HEK293 (cell line): Measurements from ENCODE around the gene C1orf21.

Experiments used
- CTCF ChIA-PET: fragments of 350-600 bp; formaldehyde crosslinking; extraction: SDS; loops from one replicate; lab custom pipeline; 2021; ENCODE audit warnings: antibody characterized with exemption; lab: Yijun Ruan, JAX
- POLR2A ChIA-PET: fragments of 300-600 bp; formaldehyde crosslinking; extraction: SDS; loops from one replicate; lab custom pipeline; 2020; ENCODE audit warnings: antibody characterized with exemption, inconsistent platforms; lab: Yijun Ruan, JAX
- H3K27ac ChIP-seq: fragments of 200-500 bp; sonication (Bioruptor generic); 2 replicates; pipeline ENCODE4 v1.5.1; 2014; ENCODE audit warnings: low read depth, low read length, control low read depth, inconsistent platforms; ENCODE audit errors: extremely low read depth
- H3K36me3 ChIP-seq, 2 experiments: fragments of 200-500 bp in 1 of 2; sonication (Bioruptor generic) in 1 of 2; 1 replicate in 1 of 2; 2 replicates in 1 of 2; pipeline ENCODE4 v1.5.1; 2014 to 2017; ENCODE audit warnings: inconsistent platforms in 2 of 2, low read length in 2 of 2; ENCODE audit not compliant: control insufficient read depth in 2 of 2, insufficient read depth in 1 of 2
- H3K4me1 ChIP-seq: fragments of 200-500 bp; sonication (Bioruptor generic); 2 replicates; pipeline ENCODE4 v1.5.1; 2014; ENCODE audit warnings: mild to moderate bottlenecking, low read length, inconsistent platforms; ENCODE audit not compliant: control insufficient read depth, insufficient read depth
- H3K4me3 ChIP-seq: 2 replicates; pipeline ENCODE4 v1.5.1; 2011; ENCODE audit warnings: low read depth, mild to moderate bottlenecking, control low read depth, low read length, moderate library complexity
- H3K9me3 ChIP-seq: fragments of 200-500 bp; sonication (Bioruptor generic); 2 replicates; pipeline ENCODE4 v1.5.1; 2014; ENCODE audit warnings: low read depth, low read length, inconsistent platforms; ENCODE audit not compliant: control insufficient read depth, insufficient read depth
- EGR2 ChIP-seq: fragments of 450-650 bp; formaldehyde crosslinking; IDR thresholded peaks from 2 replicates; pipeline ENCODE4 v1.5.1; 2016; ENCODE audit warnings: low read depth, missing biosample characterization, missing genetic modification characterization
- GLIS2 ChIP-seq: fragments of 450-650 bp; formaldehyde crosslinking; IDR thresholded peaks from 2 replicates; pipeline ENCODE4 v1.5.1; 2016; ENCODE audit warnings: missing biosample characterization, missing genetic modification characterization
- IKZF3 ChIP-seq: fragments of 450-650 bp; IDR thresholded peaks from 2 replicates; pipeline ENCODE4 v1.5.0; 2018; ENCODE audit warnings: missing biosample characterization, mild to moderate bottlenecking, missing genetic modification characterization, moderate library complexity
- MEIS1 ChIP-seq: sonication (generic); formaldehyde crosslinking; IDR thresholded peaks from 2 replicates; pipeline ENCODE4 v1.8.1; 2022; ENCODE audit warnings: missing genetic modification reagents, mild to moderate bottlenecking, borderline replicate concordance
- OVOL3 ChIP-seq: fragments of 450-650 bp; formaldehyde crosslinking; IDR thresholded peaks from 2 replicates; pipeline ENCODE4 v1.5.1; 2016; ENCODE audit warnings: missing biosample characterization, missing genetic modification characterization
- PBX3 ChIP-seq: sonication (generic); formaldehyde crosslinking; IDR thresholded peaks from 2 replicates; pipeline ENCODE4 v1.8.1; 2022; ENCODE audit warnings: mild to moderate bottlenecking, moderate library complexity, missing genetic modification reagents
- PRDM1 ChIP-seq: fragments of 450-650 bp; formaldehyde crosslinking; IDR thresholded peaks from 2 replicates; pipeline ENCODE4; 2016; ENCODE audit warnings: missing biosample characterization, missing genetic modification characterization
- PRDM4 ChIP-seq: fragments of 450-650 bp; formaldehyde crosslinking; IDR thresholded peaks from 2 replicates; pipeline ENCODE4 v1.5.1; 2017; ENCODE audit warnings: missing biosample characterization, missing genetic modification characterization
- SALL2 ChIP-seq: fragments of 450-650 bp; formaldehyde crosslinking; IDR thresholded peaks from 2 replicates; pipeline ENCODE4 v1.5.0; 2017; ENCODE audit warnings: missing biosample characterization, mild to moderate bottlenecking, missing genetic modification characterization, borderline replicate concordance
- SCRT2 ChIP-seq: fragments of 450-650 bp; formaldehyde crosslinking; IDR thresholded peaks from 2 replicates; pipeline ENCODE4 v1.5.1; 2016; ENCODE audit warnings: missing biosample characterization, missing genetic modification characterization
- TRIM28 ChIP-seq: IDR thresholded peaks from 2 replicates; pipeline ENCODE4 v1.6.1; 2011; ENCODE audit warnings: low read length, control low read depth, borderline replicate concordance
- ZBTB6 ChIP-seq: fragments of 450-650 bp; formaldehyde crosslinking; IDR thresholded peaks from 2 replicates; pipeline ENCODE4 v1.5.1; 2017; ENCODE audit warnings: missing biosample characterization, missing genetic modification characterization
- ZFP3 ChIP-seq: fragments of 450-650 bp; formaldehyde crosslinking; IDR thresholded peaks from 2 replicates; pipeline ENCODE4 v1.5.1; 2016; ENCODE audit warnings: low read depth, missing biosample characterization, missing genetic modification characterization
- ZNF18 ChIP-seq: fragments of 450-650 bp; formaldehyde crosslinking; IDR thresholded peaks from 2 replicates; pipeline ENCODE4 v1.5.1; 2016; ENCODE audit warnings: missing biosample characterization, missing genetic modification characterization
- ZNF19 ChIP-seq: fragments of 450-650 bp; formaldehyde crosslinking; IDR thresholded peaks from 2 replicates; pipeline ENCODE4; 2016; ENCODE audit warnings: missing biosample characterization, missing genetic modification characterization, low read depth
- ZNF350 ChIP-seq: fragments of 450-650 bp; formaldehyde crosslinking; IDR thresholded peaks from 2 replicates; pipeline ENCODE4 v1.5.0; 2017; ENCODE audit warnings: missing biosample characterization, mild to moderate bottlenecking, missing genetic modification characterization
- ZNF362 ChIP-seq: fragments of 450-650 bp; formaldehyde crosslinking; IDR thresholded peaks from 2 replicates; pipeline ENCODE4 v1.5.1; 2016; ENCODE audit warnings: missing biosample characterization, missing genetic modification characterization
- ZNF394 ChIP-seq: fragments of 450-650 bp; formaldehyde crosslinking; IDR thresholded peaks from 2 replicates; pipeline ENCODE4 v1.5.1; 2016; ENCODE audit warnings: missing biosample characterization, missing genetic modification characterization, mild to moderate bottlenecking, moderate library complexity, borderline replicate concordance
- ZNF416 ChIP-seq: fragments of 450-650 bp; formaldehyde crosslinking; IDR thresholded peaks from 2 replicates; pipeline ENCODE4 v1.5.1; 2016; ENCODE audit warnings: missing biosample characterization, missing genetic modification characterization
- ZNF423 ChIP-seq: fragments of 450-650 bp; formaldehyde crosslinking; IDR thresholded peaks from 2 replicates; pipeline ENCODE4 v1.5.1; 2016; ENCODE audit warnings: missing biosample characterization, missing genetic modification characterization
- ZNF510 ChIP-seq: fragments of 450-650 bp; formaldehyde crosslinking; IDR thresholded peaks from 2 replicates; pipeline ENCODE4 v1.5.1; 2018; ENCODE audit warnings: mild to moderate bottlenecking, missing genetic modification characterization, missing biosample characterization; ENCODE audit not compliant: insufficient replicate concordance
- ZNF529 ChIP-seq: fragments of 450-650 bp; formaldehyde crosslinking; IDR thresholded peaks from 2 replicates; pipeline ENCODE4 v1.5.1; 2017; ENCODE audit warnings: missing genetic modification characterization, missing biosample characterization; ENCODE audit not compliant: insufficient replicate concordance
- ZNF558 ChIP-seq: fragments of 450-650 bp; formaldehyde crosslinking; IDR thresholded peaks from 2 replicates; pipeline ENCODE4 v1.5.1; 2016; ENCODE audit warnings: missing biosample characterization, missing genetic modification characterization
- ZNF571 ChIP-seq: fragments of 450-650 bp; formaldehyde crosslinking; IDR thresholded peaks from 2 replicates; pipeline ENCODE4 v1.5.0; 2017; ENCODE audit warnings: missing biosample characterization, missing genetic modification characterization
- ZNF654 ChIP-seq: fragments of 450-650 bp; formaldehyde crosslinking; IDR thresholded peaks from 2 replicates; pipeline ENCODE4 v1.5.1; 2016; ENCODE audit warnings: low read depth, missing biosample characterization, missing genetic modification characterization
- ZNF843 ChIP-seq: fragments of 450-650 bp; formaldehyde crosslinking; IDR thresholded peaks from 2 replicates; pipeline ENCODE4 v1.5.1; 2016; ENCODE audit warnings: missing biosample characterization, missing genetic modification characterization
- ZSCAN30 ChIP-seq: fragments of 450-650 bp; IDR thresholded peaks from 2 replicates; pipeline ENCODE4 v1.5.1; 2018; ENCODE audit warnings: missing biosample characterization, mild to moderate bottlenecking, missing genetic modification characterization, moderate library complexity

C1orf21 gene

GRCh38 chr1:184417916-184418315 lies 31.1 kb downstream of the C1orf21 start:
- POLR2A ChIA-PET: interaction anchor here (1.3 kb wide), 1 partner anchor 31 kb away, joined by 4 read pairs; the partner anchor contains the start of gene C1orf21
- Histone ChIP-seq H3K27ac (no peak overlapping the region), H3K36me3 (no peaks in the 10 kb centered on the region), H3K9me3 (no peaks in the 10 kb centered on the region), H3K4me3 (no peak overlapping the region), H3K4me1 (peaks cover 18% of the 10 kb centered on the region)
- no peak for TF ChIP-seq EGR2 (tag by site-specific recombination)
- no peak for TF ChIP-seq MEIS1
- no peak for TF ChIP-seq GLIS2 (tag by site-specific recombination)
- TF ChIP-seq PRDM4 (tag by site-specific recombination): no peak
- TF ChIP-seq ZNF362 (tag by site-specific recombination): no peak
- TF ChIP-seq ZFP3: no peak
- TF ChIP-seq ZNF416 (tag by site-specific recombination): no peak
- TF ChIP-seq ZSCAN30 (tag by site-specific recombination): no peak
- TF ChIP-seq ZNF571: no peak
- TF ChIP-seq SCRT2 (tag by site-specific recombination): no peak
- no peak for TF ChIP-seq ZNF529 (tag by site-specific recombination)
- CTCF ChIA-PET: interaction anchor here (0.7 to 0.8 kb wide), 2 partner anchors 33 to 181 kb away, joined by 4 read pairs; no protein-coding TSS in a partner anchor

GRCh38 chr1:184418652-184419349 lies 32.0 kb downstream of the C1orf21 start:
- ChIA-PET CTCF (interaction anchor here (0.6 to 1.3 kb wide), 4 partner anchors 34 to 242 kb away, joined by 3 to 5 read pairs (median 4); no protein-coding TSS in a partner anchor), POLR2A (interaction anchor here (1.3 kb wide), 1 partner anchor 32 kb away, joined by 4 read pairs; the partner anchor contains the start of gene C1orf21)
- H3K9me3 ChIP-seq: no peaks in the 10 kb centered on the region
- peaks cover 18% of the 10 kb centered on the region for H3K4me1 ChIP-seq
- no peak overlapping the region for H3K4me3 ChIP-seq
- no peaks in the 10 kb centered on the region for H3K36me3 ChIP-seq
- no peak overlapping the region for H3K27ac ChIP-seq
- TF ChIP-seq ZNF654 (tag by site-specific recombination): no peak
- no peak for TF ChIP-seq ZNF350
- TF ChIP-seq TRIM28: no peak
- no peak for TF ChIP-seq IKZF3 (tag by site-specific recombination)
- TF ChIP-seq ZNF18: no peak
- no peak for TF ChIP-seq ZNF510
- no peak for TF ChIP-seq ZNF394 (tag by site-specific recombination)
- TF ChIP-seq PRDM1 (tag by site-specific recombination): no peak
- TF ChIP-seq SALL2 (tag by site-specific recombination): no peak
- TF ChIP-seq ZBTB6: no peak
- TF ChIP-seq OVOL3 (tag by site-specific recombination): no peak
- no peak for TF ChIP-seq ZNF19
- TF ChIP-seq ZNF558 (tag by site-specific recombination): no peak
- TF ChIP-seq ZNF423: no peak
- no peak for TF ChIP-seq PBX3
- TF ChIP-seq ZNF843 (tag by site-specific recombination): no peak
